Measurements from ENCODE around the gene CORO1C. TPM values are rescaled to one million over a fixed set of nuclear protein-coding genes. Genes with fewer than 3 reads are reported as not detected.

CORO1C gene
- total RNA-seq, 1 donor: 261 TPM

- no peaks in the 10 kb centered on the region for H3K9me3 ChIP-seq (ENCODE audit: low read depth, low read length)
- TF ChIP-seq CTCF (IDR thresholded peaks at IDR 0.05; ENCODE audit: extremely low read depth, low read depth, low read length): no peak
- peaks cover 64% of the 10 kb centered on the region for H3K79me2 ChIP-seq (ENCODE audit: insufficient read depth, low read length)
- H3K4me2 ChIP-seq (ENCODE audit: insufficient read depth, low read length): peak overlapping the region; percentile 45
- H3K36me3 ChIP-seq (ENCODE audit: insufficient read depth, low read length): peaks cover 87% of the 10 kb centered on the region
- no peak overlapping the region for H3K4me3 ChIP-seq (ENCODE audit: insufficient read depth, low read length)
- H3K4me1 ChIP-seq (ENCODE audit: insufficient read depth, low read length): peaks cover 53% of the 10 kb centered on the region
- H2AFZ ChIP-seq (ENCODE audit: low read length): no peak overlapping the region
- H3K27ac ChIP-seq (ENCODE audit: low read depth, low read length): peak overlapping the region; percentile 83
- no peaks in the 10 kb centered on the region for H3K27me3 ChIP-seq (ENCODE audit: insufficient read depth, low read length)
- peaks cover 15% of the 10 kb centered on the region for H4K20me1 ChIP-seq (ENCODE audit: insufficient read depth, low read length)
- DNase-seq (ENCODE audit: insufficient read length, low spot score, missing footprints): peak; percentile 85
Measured at GRCh38 chr12:108649126-108649525, 82.2 kb downstream of the CORO1C start.

- H3K9me3 ChIP-seq (ENCODE audit: low read depth, low read length): no peaks in the 10 kb centered on the region
- H3K27me3 ChIP-seq (ENCODE audit: insufficient read depth, low read length): no peaks in the 10 kb centered on the region
- DNase-seq (ENCODE audit: insufficient read length, low spot score, missing footprints): no peak
- no peak for TF ChIP-seq CTCF (IDR thresholded peaks at IDR 0.05; ENCODE audit: extremely low read depth, low read depth, low read length)
- H3K36me3 ChIP-seq (ENCODE audit: insufficient read depth, low read length): peaks cover 79% of the 10 kb centered on the region
- peak overlapping the region; percentile 83 for H3K27ac ChIP-seq (ENCODE audit: low read depth, low read length)
- peaks cover 56% of the 10 kb centered on the region for H3K79me2 ChIP-seq (ENCODE audit: insufficient read depth, low read length)
- H3K4me1 ChIP-seq (ENCODE audit: insufficient read depth, low read length): peaks cover 57% of the 10 kb centered on the region
- H2AFZ ChIP-seq (ENCODE audit: low read length): no peak overlapping the region
- H3K4me3 ChIP-seq (ENCODE audit: insufficient read depth, low read length): no peak overlapping the region
- peaks cover 13% of the 10 kb centered on the region for H4K20me1 ChIP-seq (ENCODE audit: insufficient read depth, low read length)
- no peak overlapping the region for H3K4me2 ChIP-seq (ENCODE audit: insufficient read depth, low read length)
Measured at GRCh38 chr12:108648371-108648770, 82.9 kb downstream of the CORO1C start.

- H2AFZ ChIP-seq (ENCODE audit: low read length): no peak overlapping the region
- TF ChIP-seq CTCF (IDR thresholded peaks at IDR 0.05; ENCODE audit: extremely low read depth, low read depth, low read length): no peak
- H3K27ac ChIP-seq (ENCODE audit: low read depth, low read length): peak overlapping the region; percentile 83
- peaks cover 73% of the 10 kb centered on the region for H3K36me3 ChIP-seq (ENCODE audit: insufficient read depth, low read length)
- H3K4me1 ChIP-seq (ENCODE audit: insufficient read depth, low read length): peaks cover 58% of the 10 kb centered on the region
- H4K20me1 ChIP-seq (ENCODE audit: insufficient read depth, low read length): peaks cover 13% of the 10 kb centered on the region
- no peak overlapping the region for H3K4me2 ChIP-seq (ENCODE audit: insufficient read depth, low read length)
- no peaks in the 10 kb centered on the region for H3K27me3 ChIP-seq (ENCODE audit: insufficient read depth, low read length)
- H3K4me3 ChIP-seq (ENCODE audit: insufficient read depth, low read length): no peak overlapping the region
- no peak for DNase-seq (ENCODE audit: insufficient read length, low spot score, missing footprints)
- H3K79me2 ChIP-seq (ENCODE audit: insufficient read depth, low read length): peaks cover 50% of the 10 kb centered on the region
- no peaks in the 10 kb centered on the region for H3K9me3 ChIP-seq (ENCODE audit: low read depth, low read length)
Measured at GRCh38 chr12:108647585-108648287, 83.6 kb downstream of the CORO1C start.

- H2AFZ ChIP-seq (ENCODE audit: low read length): no peak overlapping the region
- H4K20me1 ChIP-seq (ENCODE audit: insufficient read depth, low read length): peaks cover 16% of the 10 kb centered on the region
- TF ChIP-seq CTCF (IDR thresholded peaks at IDR 0.05; ENCODE audit: extremely low read depth, low read depth, low read length): peak; percentile 17
- H3K4me2 ChIP-seq (ENCODE audit: insufficient read depth, low read length): no peak overlapping the region
- H3K9me3 ChIP-seq (ENCODE audit: low read depth, low read length): no peaks in the 10 kb centered on the region
- H3K4me3 ChIP-seq (ENCODE audit: insufficient read depth, low read length): no peak overlapping the region
- peaks cover 64% of the 10 kb centered on the region for H3K36me3 ChIP-seq (ENCODE audit: insufficient read depth, low read length)
- peaks cover 42% of the 10 kb centered on the region for H3K79me2 ChIP-seq (ENCODE audit: insufficient read depth, low read length)
- peaks cover 58% of the 10 kb centered on the region for H3K4me1 ChIP-seq (ENCODE audit: insufficient read depth, low read length)
- DNase-seq (ENCODE audit: insufficient read length, low spot score, missing footprints): no peak
- no peak overlapping the region for H3K27ac ChIP-seq (ENCODE audit: low read depth, low read length)
- H3K27me3 ChIP-seq (ENCODE audit: insufficient read depth, low read length): no peaks in the 10 kb centered on the region
Measured at GRCh38 chr12:108646600-108647579, 84.4 kb downstream of the CORO1C start.

Measured in osteoblast (primary cell).